Pons (tissue), 1 donor: ENCODE results near the gene FLYWCH2.
"Not testable (repeated sequence)": the region's sequence is repeated elsewhere in the genome, so short reads cannot be mapped to it uniquely, and the experiment has no call there.

Source experiments
- DNase-seq: peaks from one replicate; pipeline ENCODE4 v3.0.0-alpha.2; 2016; ENCODE audit warnings: low spot score

The FLYWCH2 gene

DNA sequence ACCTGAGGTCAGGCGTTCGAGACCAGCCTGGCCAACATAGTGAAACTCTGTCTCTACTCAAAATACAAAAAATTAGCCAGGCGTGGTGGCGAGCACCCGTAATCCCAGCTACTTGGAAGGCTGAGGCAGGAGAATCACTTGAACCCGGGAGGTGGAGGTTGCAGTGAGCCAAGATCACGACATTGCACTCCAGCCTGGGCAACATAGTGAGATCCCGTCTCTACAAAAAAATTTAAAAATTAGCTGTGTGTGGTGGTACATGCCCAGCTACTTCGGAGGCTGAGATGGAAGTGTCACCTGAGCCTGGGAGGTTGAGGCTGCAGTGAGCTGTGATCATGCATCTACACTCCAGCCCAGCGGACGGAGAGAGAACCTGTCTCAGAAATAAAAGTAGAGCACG is 60.7 kb downstream of the FLYWCH2 start:
- not testable (repeated sequence) for DNase-seq

DNA sequence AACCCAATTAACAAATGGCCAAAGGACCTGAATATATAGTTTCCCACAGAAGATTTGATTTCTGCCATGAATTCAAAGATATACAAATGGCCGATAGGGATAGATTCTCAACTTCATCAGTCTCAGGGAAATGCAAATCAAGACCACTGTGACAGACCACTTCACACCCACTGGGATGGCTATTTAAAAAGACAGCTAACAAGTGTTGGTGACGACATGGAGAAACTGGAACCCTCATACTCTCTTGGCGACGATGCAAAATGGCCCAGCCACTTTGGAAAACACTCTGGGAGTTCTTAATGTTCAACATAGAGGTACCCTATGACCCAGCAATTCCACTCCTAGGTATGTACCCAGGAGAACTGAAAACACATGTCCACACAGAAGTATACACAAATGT is 63.6 kb downstream of the FLYWCH2 start:
- DNase-seq = no peak
